BLaER1 (cell line): Measurements from ENCODE around the gene HOXD12.

ENCODE experiments used
- H3K27ac ChIP-seq: shearing (Covaris generic); formaldehyde crosslinking; 2 replicates; pipeline ENCODE4 v1.8.1; 2022
- H3K27me3 ChIP-seq: shearing (Covaris generic); formaldehyde crosslinking; 2 replicates; pipeline ENCODE4 v1.8.1; 2022
- H3K36me3 ChIP-seq: shearing (Covaris generic); formaldehyde crosslinking; 2 replicates; pipeline ENCODE4 v1.8.1; 2022
- H3K4me1 ChIP-seq: shearing (Covaris generic); formaldehyde crosslinking; 2 replicates; pipeline ENCODE4 v1.8.1; 2022
- H3K4me2 ChIP-seq: shearing (Covaris generic); formaldehyde crosslinking; 2 replicates; pipeline ENCODE4 v1.8.1; 2022
- H3K4me3 ChIP-seq: shearing (Covaris generic); formaldehyde crosslinking; 2 replicates; pipeline ENCODE4 v1.8.1; 2022
- H3K9ac ChIP-seq: shearing (Covaris generic); formaldehyde crosslinking; 2 replicates; pipeline ENCODE4 v1.8.1; 2022
- H3K9me3 ChIP-seq: shearing (Covaris generic); formaldehyde crosslinking; 2 replicates; pipeline ENCODE4 v1.8.1; 2022
- H4K20me1 ChIP-seq: shearing (Covaris generic); formaldehyde crosslinking; 2 replicates; pipeline ENCODE4 v1.8.1; 2022
- Cebpa-rat ChIP-seq: shearing (Covaris generic); IDR thresholded peaks from 2 replicates; pipeline ENCODE4 v1.8.1; 2022

The HOXD12 gene

GRCh38 chr2:176098366-176099158 is 1.0 kb upstream of the HOXD12 start:
- H3K27ac ChIP-seq = no peak overlapping the region
- H3K36me3 ChIP-seq = no peaks in the 10 kb centered on the region
- H3K4me3 ChIP-seq = no peak overlapping the region
- peaks cover 9% of the 10 kb centered on the region for H3K4me1 ChIP-seq
- H3K9me3 ChIP-seq = peaks cover 46% of the 10 kb centered on the region
- H3K9ac ChIP-seq = no peak overlapping the region
- peaks cover 100% of the 10 kb centered on the region for H3K27me3 ChIP-seq
- no peak for TF ChIP-seq Cebpa-rat
- no peak overlapping the region for H3K4me2 ChIP-seq
- peaks cover 92% of the 10 kb centered on the region for H4K20me1 ChIP-seq

GRCh38 chr2:176099159-176099727 is 352 bp upstream of the HOXD12 start:
- H4K20me1 ChIP-seq = peaks cover 90% of the 10 kb centered on the region
- no peak overlapping the region for H3K4me2 ChIP-seq
- H3K4me1 ChIP-seq = peaks cover 9% of the 10 kb centered on the region
- H3K36me3 ChIP-seq = no peaks in the 10 kb centered on the region
- peaks cover 100% of the 10 kb centered on the region for H3K27me3 ChIP-seq
- H3K4me3 ChIP-seq = no peak overlapping the region
- peaks cover 51% of the 10 kb centered on the region for H3K9me3 ChIP-seq
- H3K9ac ChIP-seq = no peak overlapping the region
- no peak for TF ChIP-seq Cebpa-rat
- no peak overlapping the region for H3K27ac ChIP-seq

- H3K9me3 ChIP-seq = peaks cover 65% of the 10 kb centered on the region
- no peak overlapping the region for H3K27ac ChIP-seq
- peaks cover 76% of the 10 kb centered on the region for H4K20me1 ChIP-seq
- no peaks in the 10 kb centered on the region for H3K36me3 ChIP-seq
- no peak for TF ChIP-seq Cebpa-rat
- no peak overlapping the region for H3K9ac ChIP-seq
- H3K4me2 ChIP-seq = no peak overlapping the region
- H3K4me1 ChIP-seq = peaks cover 9% of the 10 kb centered on the region
- no peak overlapping the region for H3K4me3 ChIP-seq
- peaks cover 100% of the 10 kb centered on the region for H3K27me3 ChIP-seq
Measured at GRCh38 chr2:176100547-176101140, 1.0 kb downstream of the HOXD12 start.

GRCh38 chr2:176101216-176101830 is 1.7 kb downstream of the HOXD12 start:
- Histone ChIP-seq H3K27ac (no peak overlapping the region), H3K9ac (no peak overlapping the region), H3K9me3 (peaks cover 71% of the 10 kb centered on the region), H3K4me2 (no peak overlapping the region), H3K27me3 (peaks cover 100% of the 10 kb centered on the region), H3K4me3 (no peak overlapping the region), H3K4me1 (peaks cover 9% of the 10 kb centered on the region), H4K20me1 (peaks cover 69% of the 10 kb centered on the region), H3K36me3 (no peaks in the 10 kb centered on the region)
- no peak for TF ChIP-seq Cebpa-rat

GRCh38 chr2:176101842-176102241 is 2.2 kb downstream of the HOXD12 start:
- Histone ChIP-seq H3K9me3 (peaks cover 77% of the 10 kb centered on the region), H3K36me3 (no peaks in the 10 kb centered on the region), H3K9ac (no peak overlapping the region), H3K27me3 (peaks cover 100% of the 10 kb centered on the region), H3K4me3 (no peak overlapping the region), H4K20me1 (peaks cover 64% of the 10 kb centered on the region), H3K4me1 (peaks cover 6% of the 10 kb centered on the region), H3K27ac (no peak overlapping the region), H3K4me2 (no peak overlapping the region)
- no peak for TF ChIP-seq Cebpa-rat

GRCh38 chr2:176102309-176102866 is 2.8 kb downstream of the HOXD12 start:
- Histone ChIP-seq H3K4me3 (no peak overlapping the region), H3K27me3 (peaks cover 99% of the 10 kb centered on the region), H3K4me2 (no peak overlapping the region)

GRCh38 chr2:176103194-176103593 is 3.6 kb downstream of the HOXD12 start:
- no peak for TF ChIP-seq Cebpa-rat
- H3K27me3 ChIP-seq = peaks cover 95% of the 10 kb centered on the region
- H3K9ac ChIP-seq = no peak overlapping the region
- H3K36me3 ChIP-seq = no peaks in the 10 kb centered on the region
- no peak overlapping the region for H3K27ac ChIP-seq
- H3K4me2 ChIP-seq = no peak overlapping the region
- H3K4me1 ChIP-seq = no peaks in the 10 kb centered on the region
- peaks cover 88% of the 10 kb centered on the region for H3K9me3 ChIP-seq
- H4K20me1 ChIP-seq = peaks cover 52% of the 10 kb centered on the region; the same call in 1 of the 2 replicates
- no peak overlapping the region for H3K4me3 ChIP-seq

More at GRCh38 chr2:176102309-176102866, 2.8 kb downstream of the HOXD12 start:
- Histone ChIP-seq H3K27ac (no peak overlapping the region), H4K20me1 (peaks cover 58% of the 10 kb centered on the region; the same call in 1 of the 2 replicates), H3K4me1 (peaks cover under 1% of the 10 kb centered on the region), H3K36me3 (no peaks in the 10 kb centered on the region), H3K9me3 (peaks cover 82% of the 10 kb centered on the region), H3K9ac (no peak overlapping the region)
- no peak for TF ChIP-seq Cebpa-rat

- Histone ChIP-seq H4K20me1 (peaks cover 45% of the 10 kb centered on the region; the same call in 1 of the 2 replicates), H3K27ac (no peak overlapping the region), H3K4me2 (no peak overlapping the region), H3K36me3 (no peaks in the 10 kb centered on the region), H3K27me3 (peaks cover 95% of the 10 kb centered on the region), H3K9ac (no peak overlapping the region), H3K9me3 (peaks cover 93% of the 10 kb centered on the region), H3K4me1 (no peaks in the 10 kb centered on the region), H3K4me3 (no peak overlapping the region)
- TF ChIP-seq Cebpa-rat = no peak
Measured at GRCh38 chr2:176103742-176104315, 4.2 kb downstream of the HOXD12 start.

- Histone ChIP-seq H3K4me1 (no peaks in the 10 kb centered on the region), H3K36me3 (no peaks in the 10 kb centered on the region), H4K20me1 (peaks cover 42% of the 10 kb centered on the region; the same call in 1 of the 2 replicates), H3K27me3 (peaks cover 95% of the 10 kb centered on the region), H3K27ac (no peak overlapping the region), H3K4me3 (no peak overlapping the region), H3K9ac (no peak overlapping the region), H3K9me3 (peaks cover 92% of the 10 kb centered on the region), H3K4me2 (no peak overlapping the region)
- no peak for TF ChIP-seq Cebpa-rat
Measured at GRCh38 chr2:176104316-176105077, 4.9 kb downstream of the HOXD12 start.
